ENCODE measurements around the gene ORC4. TPM values are rescaled to one million over a fixed set of nuclear protein-coding genes. Genes with fewer than 3 reads are reported as not detected.

Gene ORC4
- total and polyA plus RNA-seq, 2 of the 8 experiments (the other 6 are each of a cell fraction or from before 2014, with no cell fraction given): 22.7 to 63.7 TPM

DNA sequence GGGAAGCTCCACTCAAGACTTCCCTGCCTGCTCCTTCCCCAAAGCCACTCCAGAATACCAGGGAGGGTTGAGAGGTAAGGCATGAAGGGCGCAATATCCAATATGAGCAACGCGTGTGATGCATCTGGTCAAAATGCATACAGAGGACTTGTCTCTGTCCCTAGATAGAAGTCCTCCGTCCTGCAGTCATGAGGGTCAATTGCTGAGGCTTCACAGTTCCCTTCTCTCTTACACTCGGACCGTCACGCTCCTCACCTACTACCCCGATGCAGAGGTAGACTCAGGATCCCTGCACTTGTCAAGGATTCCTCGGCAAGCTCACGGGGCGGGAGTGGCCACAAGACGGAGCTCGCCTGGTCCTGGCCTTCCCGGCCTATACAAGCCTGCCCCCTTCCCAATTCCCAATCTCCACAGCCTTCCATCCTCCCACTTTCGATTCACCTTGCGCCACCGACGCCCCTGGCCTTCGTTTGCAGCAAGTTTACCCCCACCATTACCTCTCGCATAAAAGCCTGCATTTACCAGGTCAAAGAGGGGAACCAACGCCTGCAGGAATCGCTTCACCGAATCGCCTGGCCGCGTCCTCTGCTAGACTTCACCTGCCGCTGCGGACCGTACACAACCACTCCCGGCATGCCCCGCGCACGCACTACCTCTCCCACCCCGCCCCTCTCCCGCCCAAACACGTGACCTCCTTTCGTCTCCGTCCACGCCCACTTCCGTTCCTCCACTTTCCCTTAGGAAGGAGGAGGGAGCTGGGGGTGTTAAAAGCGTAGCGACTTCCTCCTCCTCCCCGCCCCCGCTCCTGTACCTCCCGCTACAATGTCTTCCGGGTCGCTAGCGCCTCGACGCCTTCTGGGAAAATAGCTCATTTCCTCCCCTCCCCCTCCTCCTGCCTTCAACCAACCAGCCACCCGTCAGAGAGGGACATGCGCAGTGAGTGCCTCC, at the start of gene ORC4 (continued):
- TF ChIP-seq HDAC6 (IDR thresholded peaks at IDR 0.05; ENCODE audit: low read depth, low read length) (no peak), TCF12 (IDR thresholded peaks at IDR 0.05; ENCODE audit: low read depth, low read length) (no peak), CBX5 (IDR thresholded peaks at IDR 0.05; ENCODE audit: low read depth, low read length) (no peak), SP2 (IDR thresholded peaks at IDR 0.05; ENCODE audit: low read length) (no peak), SP1 (IDR thresholded peaks at IDR 0.05; ENCODE audit: low read depth, low read length) (peak; percentile 80; the same call in 1 of the 2 replicates), TAF1 (IDR thresholded peaks at IDR 0.05; ENCODE audit: low read depth, low read length) (peak; percentile 83)
- TF ChIP-seq, protein P1, sequence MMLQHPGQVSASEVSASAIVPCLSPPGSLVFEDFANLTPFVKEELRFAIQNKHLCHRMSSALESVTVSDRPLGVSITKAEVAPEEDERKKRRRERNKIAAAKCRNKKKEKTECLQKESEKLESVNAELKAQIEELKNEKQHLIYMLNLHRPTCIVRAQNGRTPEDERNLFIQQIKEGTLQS (IDR thresholded peaks at IDR 0.05; ENCODE audit: insufficient read depth, low read depth, low read length): 0 out of 2 replicates have a peak, but pooled peaks have one; percentile 6

Data from H1 (cell line).